NOMO-1 treated with dmso at 0.1 percent for 144 hours (cell line): ENCODE measurements around the gene TSPAN9.

ENCODE experiments used
- DNase-seq: peaks from one replicate; lab custom pipeline; 2025; ENCODE audit not compliant: unreplicated experiment; lab: John Stamatoyannopoulos, UW

Gene TSPAN9

DNA sequence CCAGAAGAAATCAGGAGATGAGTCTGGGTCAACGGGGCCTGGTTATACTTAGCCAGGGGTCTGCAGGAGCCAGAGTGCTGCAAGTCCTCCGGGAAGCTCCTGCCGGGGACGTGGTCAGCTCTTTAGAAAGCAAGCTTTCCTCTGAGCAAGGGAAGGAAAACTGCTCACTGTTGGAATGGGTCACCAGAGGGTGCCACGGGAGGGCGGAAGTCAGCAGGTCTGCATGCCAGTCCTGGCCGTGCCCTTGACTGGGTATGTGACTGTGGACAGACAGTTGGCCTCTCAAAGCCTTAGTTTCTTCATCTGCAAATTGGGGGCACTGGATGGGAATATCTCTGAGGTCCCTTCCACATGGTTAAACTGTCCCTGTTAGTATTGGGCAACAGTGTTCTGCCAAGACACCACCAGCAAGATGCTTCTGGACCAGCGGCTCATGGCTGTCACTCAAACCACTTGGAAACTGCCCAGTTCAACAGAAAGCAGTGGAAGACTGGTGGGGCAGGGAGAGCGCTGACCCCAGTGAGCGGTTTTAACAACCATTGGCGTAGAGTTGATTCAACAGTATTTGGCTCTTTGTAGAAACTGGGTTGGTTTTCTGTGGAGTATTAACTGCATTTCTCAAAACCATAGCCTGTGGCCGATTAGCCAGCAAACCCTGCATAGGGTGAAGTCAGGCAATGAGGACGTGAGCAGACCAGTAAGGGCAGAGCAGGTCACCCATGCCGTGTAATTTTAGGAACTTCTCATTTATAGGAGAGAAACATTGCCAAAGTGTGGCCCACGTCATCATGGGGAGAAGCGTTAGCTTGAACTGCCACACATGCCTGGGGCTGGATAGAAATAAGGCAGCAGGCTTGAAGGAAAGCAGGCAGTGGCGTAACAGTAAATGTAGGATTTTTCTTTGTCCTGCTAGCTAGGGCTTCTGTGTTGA, 249.9 kb downstream of the TSPAN9 start:
- no peak for DNase-seq

DNA sequence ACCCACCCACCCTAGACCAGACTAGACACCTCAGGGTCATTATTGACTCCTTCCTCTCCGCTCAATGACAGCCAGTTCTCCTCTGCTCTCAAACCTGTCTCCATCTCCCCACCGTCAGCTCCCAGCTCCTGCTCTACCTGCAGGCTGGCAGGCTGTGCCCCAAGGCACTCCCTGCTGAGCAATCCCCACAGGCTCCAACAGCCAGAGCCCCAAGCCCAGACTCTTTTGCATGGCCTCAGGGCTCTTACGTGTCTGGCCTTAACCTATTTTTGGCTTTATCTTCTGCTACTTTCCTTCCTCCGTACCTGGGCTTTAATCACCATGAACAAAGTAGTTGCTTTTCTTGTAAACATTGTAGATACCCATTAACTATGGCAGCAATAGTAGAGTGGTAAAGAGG, 250.9 kb downstream of the TSPAN9 start:
- DNase-seq: no peak

DNA sequence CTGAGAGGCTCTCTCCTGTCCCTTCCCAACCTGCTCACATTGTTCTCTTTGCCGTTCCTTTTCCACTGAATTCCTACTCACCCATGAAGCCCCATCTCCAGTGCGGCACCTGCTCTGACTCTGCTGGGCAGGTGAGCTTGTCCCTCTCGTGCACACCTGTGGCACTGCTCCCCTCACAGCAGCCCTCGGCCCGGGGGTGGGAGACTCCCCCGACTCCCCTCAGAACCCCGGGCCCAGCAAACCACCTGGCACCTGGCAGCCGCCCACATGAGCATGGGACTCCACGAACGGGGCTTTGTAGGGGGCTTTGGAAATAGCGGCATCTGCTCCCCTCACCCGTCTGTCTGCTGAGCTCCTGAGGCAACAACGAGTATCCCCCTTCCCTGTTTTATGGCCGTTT, 251.4 kb downstream of the TSPAN9 start:
- DNase-seq: no peak

DNA sequence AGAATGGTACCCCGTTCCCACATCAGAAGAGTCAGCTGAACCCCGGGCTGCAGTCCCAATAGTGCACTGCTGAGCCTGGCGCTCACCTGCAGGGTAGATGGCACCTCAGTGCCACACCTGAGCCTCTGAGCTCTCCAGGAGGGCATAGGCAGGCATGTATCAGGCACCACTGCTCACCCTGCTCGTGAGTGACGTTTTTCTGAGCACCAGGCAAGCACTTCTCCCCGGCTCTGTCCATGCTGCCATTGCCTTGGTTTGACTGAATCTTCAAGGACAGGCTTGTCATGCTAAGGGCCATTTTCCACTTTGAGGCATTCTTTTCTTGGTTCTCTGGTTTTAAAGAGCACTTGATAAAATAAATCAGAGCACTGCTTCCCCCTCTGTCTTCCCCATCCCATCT, 252.2 kb downstream of the TSPAN9 start:
- no peak for DNase-seq

DNA sequence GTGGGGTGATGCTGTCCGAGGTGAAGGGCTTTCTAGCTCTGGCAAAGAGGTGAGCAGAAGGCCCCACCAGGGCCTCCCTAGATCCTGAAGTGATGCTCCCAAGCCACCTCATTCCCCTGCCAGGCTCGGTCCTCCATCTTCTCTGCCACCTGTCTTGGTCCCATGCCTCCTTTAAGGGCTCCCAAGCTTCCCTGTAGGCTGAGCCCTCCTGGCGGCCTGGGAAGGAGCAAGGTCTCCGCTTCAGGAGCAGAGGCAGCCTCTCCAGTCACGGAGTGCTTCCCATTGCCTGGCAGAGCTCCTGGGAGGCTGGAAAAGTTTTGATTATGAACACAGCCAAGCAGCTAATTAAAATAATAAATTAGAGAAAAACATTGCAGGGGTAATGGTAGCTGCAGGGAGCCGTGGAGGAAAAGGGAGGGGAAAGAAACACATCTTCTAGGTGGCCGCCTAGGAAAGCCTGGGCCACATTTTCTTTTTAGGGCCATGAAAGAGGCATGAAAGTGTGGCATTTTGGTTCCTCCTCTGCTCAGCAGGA, 253.9 kb downstream of the TSPAN9 start:
- DNase-seq: no peak

DNA sequence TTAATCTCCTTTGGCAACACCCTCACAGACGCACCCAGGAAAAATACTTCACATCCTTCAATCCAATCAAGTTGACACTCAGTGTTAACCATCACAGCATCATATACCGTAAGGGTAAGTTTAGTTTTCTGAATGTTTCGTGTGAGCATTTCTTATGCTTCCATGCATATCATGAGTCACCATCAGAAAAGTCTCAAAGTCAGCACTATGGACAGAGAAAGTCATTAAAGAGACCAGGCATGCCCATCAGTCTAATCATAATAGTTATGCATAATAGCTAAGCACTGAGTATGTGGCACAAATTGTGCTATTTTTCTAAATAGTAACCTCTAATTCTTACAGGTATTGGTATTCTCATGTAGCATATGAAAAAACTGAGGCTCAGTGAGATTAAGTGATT, 255.0 kb downstream of the TSPAN9 start:
- DNase-seq: no peak

DNA sequence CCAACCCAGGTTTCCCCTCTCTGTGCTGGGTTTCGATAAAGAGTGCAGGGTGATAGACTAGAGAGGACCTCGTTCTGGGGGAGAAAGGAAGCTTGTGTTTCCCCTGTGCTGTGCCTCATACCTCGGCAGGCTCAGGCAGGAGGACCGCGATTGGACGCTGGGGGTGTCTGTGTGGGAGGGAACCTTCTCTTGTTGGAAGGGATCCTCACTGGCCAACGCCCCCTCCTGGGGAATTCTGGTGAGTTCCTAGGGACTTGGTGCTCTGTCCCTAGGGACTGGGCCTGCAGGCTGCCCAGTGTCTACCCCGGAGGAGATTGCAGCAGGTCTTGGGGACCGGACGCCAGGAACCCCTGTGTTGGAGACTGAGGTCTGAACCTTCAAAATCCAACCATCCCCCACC, 256.4 kb downstream of the TSPAN9 start:
- no peak for DNase-seq

DNA sequence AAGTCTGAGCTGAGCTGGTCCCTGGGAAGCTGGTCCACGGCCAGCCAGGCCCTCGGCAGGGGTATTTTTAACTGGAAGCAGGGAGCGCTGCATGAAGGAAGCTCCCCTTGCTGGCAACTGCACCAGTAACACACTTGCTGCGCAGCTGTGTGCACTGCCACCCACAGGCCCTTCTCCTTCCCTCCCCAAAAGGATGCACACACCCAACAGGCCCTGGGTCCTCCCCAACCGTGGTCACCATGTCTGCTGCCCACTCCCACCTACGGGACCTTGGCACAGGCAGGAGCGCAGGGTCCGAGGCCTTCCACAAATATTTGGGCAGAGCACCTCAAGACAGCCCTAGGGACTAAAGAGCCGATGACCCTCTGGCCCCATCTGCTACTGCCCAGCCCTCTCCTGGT, 256.8 kb downstream of the TSPAN9 start:
- no peak for DNase-seq

DNA sequence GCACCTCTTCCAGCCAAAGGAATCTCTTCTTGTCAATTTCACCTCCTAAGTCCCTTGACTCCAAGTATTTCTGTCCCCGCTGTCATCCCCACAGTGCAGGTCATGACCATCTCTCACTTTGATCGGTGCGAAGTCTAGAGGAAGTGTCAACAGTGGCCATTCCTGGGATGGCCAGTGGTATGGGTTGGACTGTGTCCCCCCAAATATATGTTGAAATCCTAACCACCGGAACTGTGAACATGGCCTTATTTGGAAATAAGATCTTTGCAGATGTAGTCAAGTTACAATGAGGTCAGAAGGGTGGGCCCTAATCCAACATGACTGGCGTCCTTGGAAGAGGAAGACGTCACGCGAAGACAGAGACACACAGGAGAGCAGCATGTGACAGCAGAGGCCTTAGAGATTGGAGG, 257.9 kb downstream of the TSPAN9 start:
- no peak for DNase-seq
